IMR-90 (cell line): ENCODE measurements around the gene DIAPH1. TPM values are rescaled to one million over a fixed set of nuclear protein-coding genes. Genes with fewer than 3 reads are reported as not detected.

ENCODE experiments used
- ATAC-seq: fragments of 200-7000 bp; cut with Tn5 transposase; 2 replicates; pipeline ENCODE4 v1.9.1; 2020; ENCODE audit warnings: low read depth, mild to moderate bottlenecking, moderate library complexity
- BruUV-seq: library from RNA; stranded (reverse); fragments of 400-500 nt; replicated peaks from 2 replicates; lab custom pipeline; 2021; lab: Mats Ljungman, UMichigan
- CTCF ChIA-PET: fragments of 300-600 bp; formaldehyde crosslinking; extraction: SDS; loops from one replicate; lab custom pipeline; 2021; ENCODE audit warnings: antibody characterized with exemption; lab: Yijun Ruan, JAX
- POLR2A ChIA-PET: fragments of 300-600 bp; sonication (Branson Sonifier 250); formaldehyde crosslinking; loops from one replicate; lab custom pipeline; 2022; ENCODE audit warnings: antibody characterized with exemption; ENCODE audit not compliant: unreplicated experiment; lab: Charles Lee
- DNase-seq: peaks from one replicate; pipeline ENCODE4 v3.0.0; 2013
- H2AFZ ChIP-seq: replicated peaks from 2 replicates; pipeline ENCODE3; 2013; ENCODE audit warnings: low read length, mild to moderate bottlenecking; ENCODE audit not compliant: poor library complexity
- H2AK5ac ChIP-seq: 2 replicates; pipeline ENCODE4 v1.6.1; 2013; ENCODE audit warnings: low read depth, low read length, inconsistent platforms
- H2AK9ac ChIP-seq: replicated peaks from 2 replicates; pipeline ENCODE3; 2013; ENCODE audit warnings: mild to moderate bottlenecking, low read depth, low read length, moderate library complexity; ENCODE audit not compliant: poor library complexity
- H2BK120ac ChIP-seq: 2 replicates; pipeline ENCODE4 v1.6.1; 2013; ENCODE audit warnings: low read depth, low read length, inconsistent platforms
- H2BK15ac ChIP-seq: 3 replicates; pipeline ENCODE4 v1.6.1; 2013; ENCODE audit warnings: low read depth, low read length, inconsistent platforms
- H2BK20ac ChIP-seq: 2 replicates; pipeline ENCODE4 v1.6.1; 2013; ENCODE audit warnings: low read depth, mild to moderate bottlenecking, inconsistent platforms, low read length, moderate library complexity
- H2BK5ac ChIP-seq: 2 replicates; pipeline ENCODE4 v1.6.1; 2013; ENCODE audit warnings: mild to moderate bottlenecking, low read depth, low read length, inconsistent platforms; ENCODE audit not compliant: poor library complexity, severe bottlenecking
- H3K14ac ChIP-seq: replicated peaks from 2 replicates; pipeline ENCODE4 v1.6.1; 2013; ENCODE audit warnings: low read depth, low read length, inconsistent platforms
- H3K18ac ChIP-seq: 2 replicates; pipeline ENCODE4 v1.6.1; 2013; ENCODE audit warnings: low read depth, low read length, control low read depth
- H3K23ac ChIP-seq: 2 replicates; pipeline ENCODE4 v1.6.1; 2013; ENCODE audit warnings: low read depth, low read length, inconsistent platforms
- H3K27ac ChIP-seq: 2 replicates; pipeline ENCODE4 v1.5.1; 2013; ENCODE audit warnings: mild to moderate bottlenecking, control low read depth, low read length; ENCODE audit not compliant: insufficient read depth
- H3K27me3 ChIP-seq: 2 replicates; pipeline ENCODE4 v1.6.1; 2013; ENCODE audit warnings: low read length; ENCODE audit not compliant: control insufficient read depth, insufficient read depth
- H3K36me3 ChIP-seq: 2 replicates; pipeline ENCODE4 v1.6.1; 2013; ENCODE audit warnings: low read length, mixed read lengths; ENCODE audit not compliant: control insufficient read depth, insufficient read depth
- H3K4ac ChIP-seq: 2 replicates; pipeline ENCODE4 v1.6.1; 2013; ENCODE audit warnings: low read depth, low read length, inconsistent platforms
- H3K4me1 ChIP-seq: 2 replicates; pipeline ENCODE4 v1.6.1; 2013; ENCODE audit warnings: low read length, mixed read lengths; ENCODE audit not compliant: control insufficient read depth, insufficient read depth
- H3K4me2 ChIP-seq: 2 replicates; pipeline ENCODE4 v1.6.1; 2013; ENCODE audit warnings: low read depth, mild to moderate bottlenecking, control low read depth, low read length, moderate library complexity
- H3K4me3 ChIP-seq: 2 replicates; pipeline ENCODE4 v1.5.1; 2013; ENCODE audit warnings: low read depth, mild to moderate bottlenecking, control low read depth, low read length, moderate library complexity; ENCODE audit not compliant: insufficient read depth
- H3K56ac ChIP-seq: 2 replicates; pipeline ENCODE4 v1.6.1; 2013; ENCODE audit warnings: low read length, inconsistent platforms; ENCODE audit not compliant: insufficient read depth; ENCODE audit errors: extremely low read depth
- H3K79me1 ChIP-seq, 2 experiments: 2 replicates each; pipeline ENCODE4 v1.6.1; 2013; ENCODE audit warnings: low read length in 2 of 2, inconsistent platforms in 1 of 2, low read depth in 1 of 2
- H3K9ac ChIP-seq: 2 replicates; pipeline ENCODE4 v1.6.1; 2013; ENCODE audit warnings: low read depth, low read length, control low read depth
- H3K9me1 ChIP-seq: 2 replicates; pipeline ENCODE4 v1.6.1; 2013; ENCODE audit warnings: low read length, inconsistent platforms; ENCODE audit not compliant: insufficient read depth
- H3K9me3 ChIP-seq: 2 replicates; pipeline ENCODE4 v1.6.1; 2013; ENCODE audit warnings: low read length; ENCODE audit not compliant: control insufficient read depth, insufficient read depth
- H4K20me1 ChIP-seq: 2 replicates; pipeline ENCODE4 v1.6.1; 2013; ENCODE audit warnings: low read length, inconsistent platforms; ENCODE audit not compliant: insufficient read depth
- H4K5ac ChIP-seq: 2 replicates; pipeline ENCODE4 v1.6.1; 2013; ENCODE audit warnings: mild to moderate bottlenecking, low read depth, low read length, control low read depth
- H4K8ac ChIP-seq, 2 experiments: 2 replicates each; pipeline ENCODE4 v1.6.1; 2013; ENCODE audit warnings: low read depth in 2 of 2, low read length in 2 of 2, control low read depth in 1 of 2, inconsistent platforms in 1 of 2
- H4K91ac ChIP-seq: 2 replicates; pipeline ENCODE4 v1.6.1; 2013; ENCODE audit warnings: low read depth, low read length, inconsistent platforms; ENCODE audit not compliant: insufficient read depth
- BHLHE40 ChIP-seq: fragments of 150-350 bp; IDR thresholded peaks from 2 replicates; pipeline ENCODE4 v1.6.1; 2016; ENCODE audit warnings: mild to moderate bottlenecking, low read depth, low read length
- CEBPB ChIP-seq: IDR thresholded peaks from 2 replicates; pipeline ENCODE4 v1.6.1; 2012; ENCODE audit warnings: low read depth, low read length, improper control_type of control experiment
- CHD1 ChIP-seq: IDR thresholded peaks from 2 replicates; pipeline ENCODE4 v1.6.1; 2012; ENCODE audit warnings: low read depth, low read length, improper control_type of control experiment
- FOS ChIP-seq: fragments of 150-350 bp; IDR thresholded peaks from 2 replicates; pipeline ENCODE4 v1.6.1; 2016; ENCODE audit warnings: low read depth, low read length
- MAFK ChIP-seq: IDR thresholded peaks from 2 replicates; pipeline ENCODE4 v1.6.1; 2012; ENCODE audit warnings: low read depth, low read length, improper control_type of control experiment
- MAZ ChIP-seq: IDR thresholded peaks from 2 replicates; pipeline ENCODE4 v1.6.1; 2012; ENCODE audit warnings: low read depth, mild to moderate bottlenecking, low read length, improper control_type of control experiment, moderate library complexity, borderline replicate concordance
- MXI1 ChIP-seq: IDR thresholded peaks from 2 replicates; pipeline ENCODE4 v1.6.1; 2012; ENCODE audit warnings: low read depth, mild to moderate bottlenecking, low read length, moderate library complexity, borderline replicate concordance
- NFE2L2 ChIP-seq: fragments of 150-350 bp; IDR thresholded peaks from 2 replicates; pipeline ENCODE4 v1.6.1; 2016; ENCODE audit warnings: low read depth, mild to moderate bottlenecking, low read length
- RAD21 ChIP-seq: IDR thresholded peaks from 2 replicates; pipeline ENCODE4 v1.6.1; 2012; ENCODE audit warnings: low read length, improper control_type of control experiment
- RCOR1 ChIP-seq: IDR thresholded peaks from 2 replicates; pipeline ENCODE4 v1.6.1; 2012; ENCODE audit warnings: mild to moderate bottlenecking, low read length, improper control_type of control experiment; ENCODE audit not compliant: insufficient replicate concordance
- RFX5 ChIP-seq: IDR thresholded peaks from 2 replicates; pipeline ENCODE4 v1.8.0; 2012; ENCODE audit warnings: low read depth, mild to moderate bottlenecking, low read length, moderate library complexity
- SMC3 ChIP-seq: fragments of 150-350 bp; IDR thresholded peaks from 2 replicates; pipeline ENCODE4 v1.6.1; 2016; ENCODE audit warnings: low read depth, mild to moderate bottlenecking, antibody characterized with exemption, low read length, moderate library complexity
- WGBS, 2 experiments: methylation state at CpG; one replicate each; pipeline versions ENCODE4 v1.1.5 to v1.1.7; 2013; ENCODE audit warnings: missing lambda C conversion rate in 2 of 2; ENCODE audit not compliant: insufficient read length in 1 of 2; ENCODE audit errors: extremely low coverage in 2 of 2; 5-methylcytosine and 5-hydroxymethylcytosine counted together
- dilution Hi-C: fragments of 300-500 bp; cut with HindIII; formaldehyde crosslinking; loops from one replicate; pipeline ENCODE4 v1.14.3; 2018; ENCODE audit warnings: low sequenced_read_pairs; ENCODE audit not compliant: unreplicated experiment
- in situ Hi-C: fragments of 300-500 bp; cut with MboI; formaldehyde crosslinking; loops from 3 replicates; pipeline ENCODE4 v1.14.3; 2019; ENCODE audit warnings: low sequenced_read_pairs, inconsistent platforms, mixed read lengths
- intact Hi-C: fragments of 100-400 bp; cut with micrococcal nuclease; formaldehyde crosslinking; loops from 2 replicates; pipeline ENCODE4 v1.10.0; 2022
- polyA plus RNA-seq, 3 experiments: library from polyadenylated mRNA; depleted of rRNA; stranded (reverse); fragments of >200 nt; gene quantifications; 2 replicates each; pipeline ENCODE4 v1.2.3, GENCODE V29; 2012; ENCODE audit warnings: low replicate concordance in 1 of 3
- total RNA-seq: library from RNA; depleted of rRNA; stranded (reverse); fragments of >200 nt; gene quantifications from 2 replicates; pipeline ENCODE4 v1.2.3, GENCODE V29; 2012
- TF ChIP-seq, protein P1 (sequence below): fragments of 150-350 bp; IDR thresholded peaks from 2 replicates; pipeline ENCODE4 v1.6.1; 2016; ENCODE audit warnings: low read depth, mild to moderate bottlenecking, low read length, moderate library complexity, borderline replicate concordance
- TF ChIP-seq, protein P2 (sequence below): fragments of 150-350 bp; IDR thresholded peaks from 2 replicates; pipeline ENCODE4 v1.6.1; 2017; ENCODE audit warnings: mild to moderate bottlenecking, antibody characterized with exemption, low read length, low read depth
- TF ChIP-seq, protein P3 (sequence below): conservative IDR thresholded peaks from 2 replicates; pipeline ENCODE4 v1.5.1; 2012; ENCODE audit warnings: mild to moderate bottlenecking, low read depth, low read length, improper control_type of control experiment

The DIAPH1 gene
- total and polyA plus RNA-seq, 2 of the 4 experiments (the other 2 are of a cell fraction): 12.0 to 37.4 TPM

GRCh38 chr5:141640698-141641097 lies 21.9 kb upstream of the DIAPH1 start:
- Histone ChIP-seq H2AFZ (no peak overlapping the region), H3K9me3 (no peaks in the 10 kb centered on the region), H4K5ac (no peak overlapping the region), H3K14ac (no peak overlapping the region), H3K9ac (no peak overlapping the region), H4K91ac (no peak overlapping the region), H3K79me1 (peaks cover 7 to 24% of the 10 kb centered on the region in 2 experiments; a peak in 3 of 4 replicates), H3K56ac (no peak overlapping the region), H3K4ac (no peak overlapping the region), H3K27ac (no peak overlapping the region), H3K4me2 (no peak overlapping the region), H3K27me3 (no peaks in the 10 kb centered on the region), H2BK120ac (no peak overlapping the region), H3K18ac (no peak overlapping the region), H2BK15ac (no peak overlapping the region), H3K36me3 (peaks cover 23% of the 10 kb centered on the region), H2BK20ac (no peak overlapping the region), H4K20me1 (peaks cover 11% of the 10 kb centered on the region), H2AK9ac (no peak overlapping the region), H4K8ac (no peak overlapping the region), H3K9me1 (peaks cover 17% of the 10 kb centered on the region), H3K23ac (no peak overlapping the region), H2BK5ac (no peak overlapping the region), H2AK5ac (no peak overlapping the region), H3K4me3 (no peak overlapping the region), H3K4me1 (peaks cover 8% of the 10 kb centered on the region)
- ATAC-seq: no peak
- dilution Hi-C loops: no loop called here
- BruUV-seq: no TSS peak
- POLR2A ChIA-PET: no interaction called here
- no peak for DNase-seq
- WGBS, 2 experiments: 82% methylated on average over 4 of the region's 9 CpGs; no CpG with 5 or more reads in 1 of the 2 experiments
- TF ChIP-seq RAD21 (no peak), BHLHE40 (no peak), NFE2L2 (no peak), CHD1 (no peak), SMC3 (no peak), RCOR1 (no peak), MXI1 (no peak), FOS (no peak), CEBPB (no peak), MAFK (no peak), RFX5 (no peak), MAZ (no peak)
- TF ChIP-seq, protein P1, sequence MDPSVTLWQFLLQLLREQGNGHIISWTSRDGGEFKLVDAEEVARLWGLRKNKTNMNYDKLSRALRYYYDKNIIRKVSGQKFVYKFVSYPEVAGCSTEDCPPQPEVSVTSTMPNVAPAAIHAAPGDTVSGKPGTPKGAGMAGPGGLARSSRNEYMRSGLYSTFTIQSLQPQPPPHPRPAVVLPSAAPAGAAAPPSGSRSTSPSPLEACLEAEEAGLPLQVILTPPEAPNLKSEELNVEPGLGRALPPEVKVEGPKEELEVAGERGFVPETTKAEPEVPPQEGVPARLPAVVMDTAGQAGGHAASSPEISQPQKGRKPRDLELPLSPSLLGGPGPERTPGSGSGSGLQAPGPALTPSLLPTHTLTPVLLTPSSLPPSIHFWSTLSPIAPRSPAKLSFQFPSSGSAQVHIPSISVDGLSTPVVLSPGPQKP: no peak
- TF ChIP-seq, protein P2, sequence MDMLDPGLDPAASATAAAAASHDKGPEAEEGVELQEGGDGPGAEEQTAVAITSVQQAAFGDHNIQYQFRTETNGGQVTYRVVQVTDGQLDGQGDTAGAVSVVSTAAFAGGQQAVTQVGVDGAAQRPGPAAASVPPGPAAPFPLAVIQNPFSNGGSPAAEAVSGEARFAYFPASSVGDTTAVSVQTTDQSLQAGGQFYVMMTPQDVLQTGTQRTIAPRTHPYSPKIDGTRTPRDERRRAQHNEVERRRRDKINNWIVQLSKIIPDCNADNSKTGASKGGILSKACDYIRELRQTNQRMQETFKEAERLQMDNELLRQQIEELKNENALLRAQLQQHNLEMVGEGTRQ: no peak
- TF ChIP-seq, protein P3, sequence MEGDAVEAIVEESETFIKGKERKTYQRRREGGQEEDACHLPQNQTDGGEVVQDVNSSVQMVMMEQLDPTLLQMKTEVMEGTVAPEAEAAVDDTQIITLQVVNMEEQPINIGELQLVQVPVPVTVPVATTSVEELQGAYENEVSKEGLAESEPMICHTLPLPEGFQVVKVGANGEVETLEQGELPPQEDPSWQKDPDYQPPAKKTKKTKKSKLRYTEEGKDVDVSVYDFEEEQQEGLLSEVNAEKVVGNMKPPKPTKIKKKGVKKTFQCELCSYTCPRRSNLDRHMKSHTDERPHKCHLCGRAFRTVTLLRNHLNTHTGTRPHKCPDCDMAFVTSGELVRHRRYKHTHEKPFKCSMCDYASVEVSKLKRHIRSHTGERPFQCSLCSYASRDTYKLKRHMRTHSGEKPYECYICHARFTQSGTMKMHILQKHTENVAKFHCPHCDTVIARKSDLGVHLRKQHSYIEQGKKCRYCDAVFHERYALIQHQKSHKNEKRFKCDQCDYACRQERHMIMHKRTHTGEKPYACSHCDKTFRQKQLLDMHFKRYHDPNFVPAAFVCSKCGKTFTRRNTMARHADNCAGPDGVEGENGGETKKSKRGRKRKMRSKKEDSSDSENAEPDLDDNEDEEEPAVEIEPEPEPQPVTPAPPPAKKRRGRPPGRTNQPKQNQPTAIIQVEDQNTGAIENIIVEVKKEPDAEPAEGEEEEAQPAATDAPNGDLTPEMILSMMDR: no peak
- CTCF ChIA-PET: interaction anchor here (0.6 kb wide), 1 partner anchor 50 kb away, joined by 3 read pairs; no protein-coding TSS in a partner anchor
- in situ Hi-C loops: no loop called here
- intact Hi-C loops: no loop called here
